Activated T-cell treated with anti-CD3 and anti-CD28 coated beads, Interleukin-2, amount 50 U/mL, for 48 hours (primary cell): ENCODE results near the gene ASB6.
"Not testable (repeated sequence)": the region's sequence is repeated elsewhere in the genome, so short reads cannot be mapped to it uniquely, and the experiment has no call there.

Experiments used
- DNase-seq, 2 experiments: peaks; one replicate each; pipeline ENCODE4 v3.0.0-alpha.2; 2020

The ASB6 gene

GRCh38 chr9:129602598-129603415 is 39.1 kb downstream of the ASB6 start:
- peak in 1 of 2 experiments; percentile 46 for DNase-seq

- no peak for DNase-seq
Observed at GRCh38 chr9:129601082-129601674, 40.8 kb downstream of the ASB6 start.

- DNase-seq = no peak
Observed at GRCh38 chr9:129598089-129598596, 43.8 kb downstream of the ASB6 start.

GRCh38 chr9:129597355-129598088 is 44.4 kb downstream of the ASB6 start:
- peak in 1 of 2 experiments; percentile 60 for DNase-seq

GRCh38 chr9:129596541-129597331 is 45.2 kb downstream of the ASB6 start:
- DNase-seq = no peak

- no peak for DNase-seq
Observed at GRCh38 chr9:129595903-129596540, 45.9 kb downstream of the ASB6 start.

- no peak for DNase-seq
Observed at GRCh38 chr9:129595311-129595741, 46.6 kb downstream of the ASB6 start.

GRCh38 chr9:129594632-129595031 is 47.3 kb downstream of the ASB6 start:
- DNase-seq = no peak

- DNase-seq = not testable (repeated sequence)
Observed at GRCh38 chr9:129592790-129593189, 49.2 kb downstream of the ASB6 start.

GRCh38 chr9:129591916-129592315 is 50.0 kb downstream of the ASB6 start:
- DNase-seq = no peak

GRCh38 chr9:129590466-129590865 is 51.5 kb downstream of the ASB6 start:
- DNase-seq = no peak

GRCh38 chr9:129587487-129588262 is 54.3 kb downstream of the ASB6 start:
- no peak for DNase-seq

- DNase-seq = no peak
Observed at GRCh38 chr9:129586685-129587084, 55.3 kb downstream of the ASB6 start.

- no peak for DNase-seq
Observed at GRCh38 chr9:129586245-129586644, 55.7 kb downstream of the ASB6 start.

GRCh38 chr9:129585352-129585751 is 56.6 kb downstream of the ASB6 start:
- no peak for DNase-seq
